AG20443 (cell line): Measurements from ENCODE around the gene MMP17.
A peak's percentile ranks its signal among the peaks of the same experiment; 100 is the strongest.

Experiments used
- DNase-seq: peaks from one replicate; pipeline ENCODE4 v3.0.0; 2012; ENCODE audit warnings: low spot score, mixed read lengths

The MMP17 gene

GRCh38 chr12:131827961-131828534 lies at the start of gene MMP17:
TSS of gene MMP17 (plus strand) at chr12:131828393. CDS start at chr12:131828495, 102 bp downstream.
- DNase-seq, result peak; percentile 83

GRCh38 chr12:131779027-131779426 lies 49.2 kb upstream of the MMP17 start:
- no peak for DNase-seq

GRCh38 chr12:131782061-131782460 lies 46.1 kb upstream of the MMP17 start:
- DNase-seq, result no peak

- DNase-seq, result peak; percentile 64
Measured at GRCh38 chr12:131783915-131784541, 44.2 kb upstream of the MMP17 start.

DNA sequence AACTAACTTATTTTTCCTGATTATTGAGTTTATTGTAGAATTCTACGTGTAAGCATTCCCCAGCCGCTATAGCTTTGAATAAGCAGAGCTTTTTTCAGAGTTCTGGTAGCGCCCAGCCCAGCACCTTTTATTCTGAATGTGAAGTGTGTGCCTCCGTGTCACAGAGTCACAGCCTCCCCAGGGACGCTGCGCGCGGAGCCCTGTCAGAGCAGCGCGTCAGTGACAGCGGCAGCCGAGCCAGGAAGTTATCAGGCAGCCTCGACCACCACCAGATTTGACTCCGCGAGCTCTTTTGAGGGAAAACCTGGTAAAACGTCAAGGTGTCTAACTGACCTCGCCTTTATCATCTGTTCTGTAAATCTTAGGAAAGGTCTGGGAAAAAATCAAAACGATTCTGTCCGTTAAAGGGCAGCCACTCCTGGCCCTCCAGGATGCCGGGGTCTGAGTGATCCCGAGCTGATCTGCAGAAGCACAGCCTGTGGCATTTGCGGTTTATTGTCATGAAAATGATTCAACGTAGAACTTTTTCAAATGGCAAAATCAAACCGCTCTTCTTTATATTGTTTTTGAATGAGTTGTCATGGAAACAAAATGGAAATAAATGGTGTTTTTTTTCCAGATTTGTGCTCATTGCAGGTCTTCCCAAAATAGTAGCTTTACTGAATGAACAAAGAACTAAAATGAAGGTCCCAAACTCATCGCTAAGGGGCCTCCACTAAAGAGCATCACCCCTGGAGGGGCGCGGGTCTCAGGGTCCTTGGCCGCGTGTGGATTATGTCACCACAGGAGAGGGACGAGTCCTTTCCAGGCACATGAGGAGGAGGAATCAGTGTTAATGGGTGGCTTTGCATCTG lies 43.1 kb upstream of the MMP17 start:
- DNase-seq, result no peak

- DNase-seq, result no peak
Measured at GRCh38 chr12:131785763-131786330, 42.3 kb upstream of the MMP17 start.

DNA sequence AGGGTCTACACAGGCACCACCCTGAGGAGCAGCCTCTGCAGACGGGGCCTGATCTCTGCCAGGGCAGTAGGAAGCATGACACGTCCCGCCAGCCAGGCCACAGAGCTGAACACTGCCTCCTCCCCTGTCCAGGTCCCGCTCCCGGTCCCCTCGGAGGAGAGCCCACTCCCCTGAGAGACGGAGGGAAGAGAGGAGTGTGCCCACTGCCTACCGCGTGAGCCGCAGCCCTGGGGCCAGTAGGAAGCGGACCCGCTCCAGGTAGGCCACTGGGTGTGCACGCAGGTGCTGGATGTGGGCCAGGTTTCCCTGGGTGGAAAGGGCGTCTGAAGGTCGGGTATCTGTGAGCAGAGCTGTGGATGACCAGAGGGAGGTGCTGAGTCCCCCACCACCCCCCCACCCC lies 41.9 kb upstream of the MMP17 start:
- DNase-seq, result no peak

GRCh38 chr12:131787143-131787660 lies 41.0 kb upstream of the MMP17 start:
- DNase-seq, result no peak

- no peak for DNase-seq
Measured at GRCh38 chr12:131788070-131788469, 40.1 kb upstream of the MMP17 start.

DNA sequence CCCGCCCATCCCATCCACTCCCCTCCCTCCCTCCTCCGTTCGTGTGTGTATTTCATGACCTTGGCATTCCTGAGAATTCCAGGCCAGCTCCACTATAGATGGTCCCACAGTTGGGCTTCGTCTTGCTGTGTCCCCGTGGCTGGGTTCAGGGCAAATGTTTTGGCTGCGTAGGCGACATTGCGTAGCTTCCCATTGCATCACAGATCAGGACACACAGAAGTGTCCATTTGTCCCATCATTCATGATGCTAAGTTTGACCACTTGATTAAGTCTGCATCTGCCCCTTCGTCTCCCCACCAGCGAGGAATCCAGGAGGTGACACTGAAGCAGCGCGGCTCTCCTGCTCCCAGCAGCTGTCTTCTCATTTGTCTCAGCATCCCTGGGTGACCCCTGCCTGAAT lies 38.6 kb upstream of the MMP17 start:
- no peak for DNase-seq

- DNase-seq, result peak; percentile 56
Measured at GRCh38 chr12:131793243-131794022, 34.8 kb upstream of the MMP17 start.

- no peak for DNase-seq
Measured at GRCh38 chr12:131794061-131794460, 34.1 kb upstream of the MMP17 start.

- DNase-seq, result no peak
Measured at GRCh38 chr12:131794573-131794972, 33.6 kb upstream of the MMP17 start.

GRCh38 chr12:131795064-131795463 lies 33.1 kb upstream of the MMP17 start:
- no peak for DNase-seq

- no peak for DNase-seq
Measured at GRCh38 chr12:131795690-131796410, 32.3 kb upstream of the MMP17 start.

- DNase-seq, result no peak
Measured at GRCh38 chr12:131796411-131796736, 31.8 kb upstream of the MMP17 start.

- DNase-seq, result no peak
Measured at GRCh38 chr12:131796754-131797587, 31.2 kb upstream of the MMP17 start.

GRCh38 chr12:131797588-131797934 lies 30.6 kb upstream of the MMP17 start:
- no peak for DNase-seq

- no peak for DNase-seq
Measured at GRCh38 chr12:131799195-131799594, 29.0 kb upstream of the MMP17 start.

- DNase-seq, result no peak
Measured at GRCh38 chr12:131799828-131800593, 28.2 kb upstream of the MMP17 start.
